Endodermal cell (in vitro differentiated cells): ENCODE data around the gene B4GALNT3. TPM values are rescaled to one million over a fixed set of nuclear protein-coding genes. Genes with fewer than 3 reads are reported as not detected.

ENCODE experiments used
- DNase-seq: peaks from one replicate; pipeline ENCODE4 v3.0.0-alpha.2; 2017
- H3K27ac ChIP-seq: 2 replicates; pipeline ENCODE4 v1.5.1; 2013; ENCODE audit warnings: mild to moderate bottlenecking, low read depth, low read length, moderate library complexity
- H3K27me3 ChIP-seq: 2 replicates; pipeline ENCODE4 v1.6.1; 2013; ENCODE audit warnings: mild to moderate bottlenecking, low read length, moderate library complexity; ENCODE audit not compliant: insufficient read depth, control insufficient read depth, poor library complexity, severe bottlenecking
- H3K36me3 ChIP-seq: 2 replicates; pipeline ENCODE4 v1.7.0; 2013; ENCODE audit warnings: mild to moderate bottlenecking, low read length, moderate library complexity; ENCODE audit not compliant: control insufficient read depth, insufficient read depth
- H3K4me1 ChIP-seq: one replicate; pipeline ENCODE4 v1.7.0; 2013; ENCODE audit warnings: low read length; ENCODE audit not compliant: control insufficient read depth, insufficient read depth
- H3K4me3 ChIP-seq: 2 replicates; pipeline ENCODE4 v1.5.1; 2013; ENCODE audit warnings: mild to moderate bottlenecking, low read length, moderate library complexity
- H3K9ac ChIP-seq: 2 replicates; pipeline ENCODE4 v1.6.1; 2013; ENCODE audit warnings: mild to moderate bottlenecking, low read length, moderate library complexity; ENCODE audit not compliant: poor library complexity, severe bottlenecking; ENCODE audit errors: extremely low read depth
- H3K9me3 ChIP-seq: 2 replicates; pipeline ENCODE4 v1.6.1; 2013; ENCODE audit warnings: mild to moderate bottlenecking, low read length, moderate library complexity; ENCODE audit not compliant: control insufficient read depth
- H3K27ac Mint-ChIP-seq: 2 replicates; pipeline ENCODE4 v1.8.0; 2020; ENCODE audit warnings: mixed read lengths
- H3K27me3 Mint-ChIP-seq: 2 replicates; pipeline ENCODE4 v1.8.0; 2021; ENCODE audit warnings: mild to moderate bottlenecking, mixed read lengths; ENCODE audit not compliant: insufficient read depth
- H3K36me3 Mint-ChIP-seq: 2 replicates; pipeline ENCODE4 v1.8.0; 2020; ENCODE audit warnings: low read depth, mixed read lengths
- H3K4me1 Mint-ChIP-seq: 2 replicates; pipeline ENCODE4 v1.8.0; 2020; ENCODE audit warnings: mixed read lengths
- H3K4me3 Mint-ChIP-seq: 2 replicates; pipeline ENCODE4 v1.8.0; 2020; ENCODE audit warnings: mild to moderate bottlenecking, moderate library complexity, mixed read lengths
- H3K9me3 Mint-ChIP-seq: 2 replicates; pipeline ENCODE4 v1.8.0; 2020; ENCODE audit warnings: mild to moderate bottlenecking, mixed read lengths
- CTCF ChIP-seq: fragments of 200-600 bp; sonication (generic); conservative IDR thresholded peaks from 2 replicates; pipeline ENCODE4 v1.5.0; 2021; ENCODE audit warnings: antibody characterized with exemption, mild to moderate bottlenecking
- WGBS, 2 experiments: methylation state at CpG; one replicate each; pipeline versions ENCODE4 v1.1.5 to v1.1.7; 2013; ENCODE audit warnings: missing lambda C conversion rate in 2 of 2, mixed read lengths in 1 of 2; ENCODE audit not compliant: insufficient coverage in 1 of 2, insufficient read length in 1 of 2; 5-methylcytosine and 5-hydroxymethylcytosine counted together
- total RNA-seq, 2 donors: library from RNA; stranded (reverse); fragmentation: NEBNext Ultra II Directional in 1 of 2; extraction: Animal tissue kit (Norgen Biotek cat#: 25700) in 1 of 2; gene quantifications; 2 replicates in 1 of 2; 3 replicates in 1 of 2; pipeline ENCODE4 v1.2.1, GENCODE V29; 2021

The B4GALNT3 gene
- total RNA-seq, 2 donors from 2014 or later, result 61.5 to 155 TPM

GRCh38 chr12:544941-545635 lies 85.3 kb downstream of the B4GALNT3 start:
- H3K36me3 Mint-ChIP-seq, result peaks cover 57% of the 10 kb centered on the region
- H3K9me3 Mint-ChIP-seq, result peaks cover 6% of the 10 kb centered on the region
- H3K4me3 Mint-ChIP-seq, result no peak overlapping the region
- H3K27ac Mint-ChIP-seq, result no peak overlapping the region
- H3K27me3 ChIP-seq, result no peaks in the 10 kb centered on the region
- no peak for TF ChIP-seq CTCF
- no peak for DNase-seq
- no peak overlapping the region for H3K9ac ChIP-seq
- peaks cover 20% of the 10 kb centered on the region for H3K4me1 Mint-ChIP-seq
- H3K9me3 ChIP-seq, result no peaks in the 10 kb centered on the region
- H3K27me3 Mint-ChIP-seq, result no peaks in the 10 kb centered on the region
- H3K27ac ChIP-seq, result no peak overlapping the region
- peaks cover 35% of the 10 kb centered on the region for H3K36me3 ChIP-seq
- WGBS, 2 experiments, result 85 to 86% methylated on average over 4 to 8 of the region's 9 CpGs
- H3K4me3 ChIP-seq, result no peak overlapping the region
- peaks cover 12% of the 10 kb centered on the region for H3K4me1 ChIP-seq

- WGBS, 2 experiments, result 85 to 100% methylated on average over 1 to 4 of the region's 6 CpGs
- Mint-ChIP-seq H3K36me3 (peaks cover 60% of the 10 kb centered on the region), H3K9me3 (peaks cover 6% of the 10 kb centered on the region), H3K4me3 (no peak overlapping the region), H3K27ac (no peak overlapping the region), H3K27me3 (no peaks in the 10 kb centered on the region), H3K4me1 (peaks cover 16% of the 10 kb centered on the region)
- Histone ChIP-seq H3K9ac (no peak overlapping the region), H3K27me3 (no peaks in the 10 kb centered on the region), H3K4me3 (no peak overlapping the region), H3K9me3 (no peaks in the 10 kb centered on the region), H3K36me3 (peaks cover 36% of the 10 kb centered on the region), H3K4me1 (peaks cover 12% of the 10 kb centered on the region), H3K27ac (no peak overlapping the region)
- no peak for TF ChIP-seq CTCF
- DNase-seq, result no peak
Measured at GRCh38 chr12:545835-546234, 86.1 kb downstream of the B4GALNT3 start.

- H3K27ac Mint-ChIP-seq, result no peak overlapping the region
- no peak overlapping the region for H3K9ac ChIP-seq
- no peak overlapping the region for H3K4me3 ChIP-seq
- H3K27me3 Mint-ChIP-seq, result no peaks in the 10 kb centered on the region
- DNase-seq, result no peak
- H3K27me3 ChIP-seq, result no peaks in the 10 kb centered on the region
- peaks cover 36% of the 10 kb centered on the region for H3K36me3 ChIP-seq
- peaks cover 6% of the 10 kb centered on the region for H3K9me3 Mint-ChIP-seq
- no peak overlapping the region for H3K4me3 Mint-ChIP-seq
- no peak for TF ChIP-seq CTCF
- H3K9me3 ChIP-seq, result no peaks in the 10 kb centered on the region
- no peak overlapping the region for H3K27ac ChIP-seq
- H3K36me3 Mint-ChIP-seq, result peaks cover 66% of the 10 kb centered on the region
- 75 to 80% methylated on average over 24 to 41 of the region's 41 CpGs for WGBS, 2 experiments
- peaks cover 10% of the 10 kb centered on the region for H3K4me1 ChIP-seq
- H3K4me1 Mint-ChIP-seq, result peaks cover 13% of the 10 kb centered on the region
Measured at GRCh38 chr12:546265-546919, 86.7 kb downstream of the B4GALNT3 start.
